Stimulated activated naive CD8-positive, alpha-beta T cell treated with anti-CD3 and anti-CD28 coated beads, Interleukin-15, Interleukin-2, amounts not matched to agents 100 ng/mL and 50 ng/mL, for 24 hours (primary cell): ENCODE measurements around the gene KRT34.

Experiments used
- H3K27ac Mint-ChIP-seq: one replicate; pipeline ENCODE4 v1.8.0; 2021; ENCODE audit warnings: mild to moderate bottlenecking, mixed read lengths
- H3K27me3 Mint-ChIP-seq: one replicate; pipeline ENCODE4 v1.8.0; 2021; ENCODE audit warnings: mixed read lengths
- H3K36me3 Mint-ChIP-seq: one replicate; pipeline ENCODE4 v1.8.0; 2021; ENCODE audit warnings: low read depth, mixed read lengths
- H3K4me1 Mint-ChIP-seq: one replicate; pipeline ENCODE4 v1.8.0; 2021; ENCODE audit warnings: low read depth, mixed read lengths
- H3K4me3 Mint-ChIP-seq: one replicate; pipeline ENCODE4 v1.8.0; 2021; ENCODE audit warnings: mild to moderate bottlenecking, mixed read lengths
- H3K9me3 Mint-ChIP-seq: one replicate; pipeline ENCODE4 v1.8.0; 2021; ENCODE audit warnings: mixed read lengths

KRT34 gene

GRCh38 chr17:41335747-41336146 is 46.4 kb downstream of the KRT34 start:
- H3K27ac Mint-ChIP-seq: no peak overlapping the region
- H3K27me3 Mint-ChIP-seq: no peaks in the 10 kb centered on the region
- H3K4me3 Mint-ChIP-seq: no peak overlapping the region
- H3K4me1 Mint-ChIP-seq: peaks cover 53% of the 10 kb centered on the region
- no peaks in the 10 kb centered on the region for H3K36me3 Mint-ChIP-seq
- H3K9me3 Mint-ChIP-seq: no peaks in the 10 kb centered on the region

- Mint-ChIP-seq H3K9me3 (no peaks in the 10 kb centered on the region), H3K36me3 (no peaks in the 10 kb centered on the region), H3K4me1 (peaks cover 42% of the 10 kb centered on the region), H3K4me3 (no peak overlapping the region), H3K27me3 (no peaks in the 10 kb centered on the region), H3K27ac (no peak overlapping the region)
Measured at GRCh38 chr17:41334385-41335305, 47.5 kb downstream of the KRT34 start.

- Mint-ChIP-seq H3K4me1 (peaks cover 34% of the 10 kb centered on the region), H3K27me3 (no peaks in the 10 kb centered on the region), H3K9me3 (no peaks in the 10 kb centered on the region), H3K27ac (no peak overlapping the region), H3K4me3 (no peak overlapping the region), H3K36me3 (no peaks in the 10 kb centered on the region)
Measured at GRCh38 chr17:41333836-41334235, 48.3 kb downstream of the KRT34 start.

GRCh38 chr17:41333098-41333497 is 49.0 kb downstream of the KRT34 start:
- Mint-ChIP-seq H3K36me3 (no peaks in the 10 kb centered on the region), H3K9me3 (no peaks in the 10 kb centered on the region), H3K27me3 (no peaks in the 10 kb centered on the region), H3K4me3 (no peak overlapping the region), H3K27ac (no peak overlapping the region), H3K4me1 (peaks cover 28% of the 10 kb centered on the region)

GRCh38 chr17:41332239-41332638 is 49.9 kb downstream of the KRT34 start:
- H3K4me1 Mint-ChIP-seq: peaks cover 27% of the 10 kb centered on the region

GRCh38 chr17:41331606-41332005 is 50.5 kb downstream of the KRT34 start:
- H3K4me3 Mint-ChIP-seq: no peak overlapping the region
- no peaks in the 10 kb centered on the region for H3K9me3 Mint-ChIP-seq
- no peaks in the 10 kb centered on the region for H3K36me3 Mint-ChIP-seq
- peaks cover 34% of the 10 kb centered on the region for H3K4me1 Mint-ChIP-seq
- H3K27ac Mint-ChIP-seq: no peak overlapping the region
- no peaks in the 10 kb centered on the region for H3K27me3 Mint-ChIP-seq

More at GRCh38 chr17:41332239-41332638, 49.9 kb downstream of the KRT34 start:
- Mint-ChIP-seq H3K9me3 (no peaks in the 10 kb centered on the region), H3K27me3 (no peaks in the 10 kb centered on the region), H3K4me3 (no peak overlapping the region), H3K27ac (no peak overlapping the region), H3K36me3 (no peaks in the 10 kb centered on the region)

- peaks cover 20% of the 10 kb centered on the region for H3K4me1 Mint-ChIP-seq
- no peaks in the 10 kb centered on the region for H3K9me3 Mint-ChIP-seq
- H3K27ac Mint-ChIP-seq: no peak overlapping the region
- no peaks in the 10 kb centered on the region for H3K36me3 Mint-ChIP-seq
- H3K27me3 Mint-ChIP-seq: no peaks in the 10 kb centered on the region
- no peak overlapping the region for H3K4me3 Mint-ChIP-seq
Measured at GRCh38 chr17:41329279-41329948, 52.7 kb downstream of the KRT34 start.

- Mint-ChIP-seq H3K4me3 (no peak overlapping the region), H3K27me3 (no peaks in the 10 kb centered on the region), H3K36me3 (no peaks in the 10 kb centered on the region), H3K27ac (no peak overlapping the region), H3K9me3 (no peaks in the 10 kb centered on the region), H3K4me1 (peaks cover 18% of the 10 kb centered on the region)
Measured at GRCh38 chr17:41328207-41328606, 53.9 kb downstream of the KRT34 start.
